Common myeloid progenitor, CD34-positive (primary cell): ENCODE results near the gene CFAP90.

Experiments used
- CTCF ChIA-PET: fragments of 350-600 bp; sonication (Branson Sonifier 250); formaldehyde crosslinking; loops from one replicate; lab custom pipeline; 2021; ENCODE audit warnings: antibody characterized with exemption; lab: Charles Lee
- POLR2A ChIA-PET: fragments of 350-600 bp; sonication (Branson Sonifier 250); formaldehyde crosslinking; loops from one replicate; lab custom pipeline; 2021; ENCODE audit warnings: antibody characterized with exemption; lab: Charles Lee
- DNase-seq, 3 donors: peaks; one replicate each; pipeline versions ENCODE4 v3.0.0 to v3.0.0-alpha.2; 2013
- H3K27ac ChIP-seq, 2 experiments: 1 replicate in 1 of 2; 2 replicates in 1 of 2; pipeline ENCODE4 v1.7.0; 2013; ENCODE audit warnings: inconsistent platforms in 2 of 2, low read length in 2 of 2, mild to moderate bottlenecking in 2 of 2, low read depth in 1 of 2, moderate library complexity in 1 of 2; ENCODE audit not compliant: severe bottlenecking in 2 of 2, insufficient read depth in 1 of 2, poor library complexity in 1 of 2
- H3K27me3 ChIP-seq, 5 experiments: replicated peaks in 2 of 5; 1 replicate in 3 of 5; 2 replicates in 2 of 5; pipeline versions ENCODE4 v1.6.1 to v1.7.0; 2013; ENCODE audit warnings: low read length in 4 of 5, mild to moderate bottlenecking in 2 of 5, moderate library complexity in 2 of 5, inconsistent platforms in 1 of 5; ENCODE audit not compliant: insufficient read depth in 5 of 5, control insufficient read depth in 4 of 5
- H3K36me3 ChIP-seq, 4 experiments: 1 replicate in 2 of 4; 2 replicates in 2 of 4; pipeline versions ENCODE4 v1.6.1 to v1.7.0; 2013; ENCODE audit warnings: low read length in 3 of 4, control low read depth in 1 of 4, mild to moderate bottlenecking in 1 of 4; ENCODE audit not compliant: control insufficient read depth in 4 of 4, insufficient read depth in 4 of 4
- H3K4me1 ChIP-seq, 4 experiments: 1 replicate in 3 of 4; 2 replicates in 1 of 4; pipeline versions ENCODE4 v1.6.1 to v1.7.1; 2013; ENCODE audit warnings: low read length in 3 of 4, mild to moderate bottlenecking in 3 of 4, control low read depth in 1 of 4, inconsistent platforms in 1 of 4, moderate library complexity in 1 of 4; ENCODE audit not compliant: control insufficient read depth in 4 of 4, insufficient read depth in 4 of 4; ENCODE audit errors: control extremely low read depth in 1 of 4
- H3K4me3 ChIP-seq, 7 experiments: 1 replicate in 4 of 7; 2 replicates in 3 of 7; pipeline versions ENCODE4 v1.5.1 to v1.7.0; 2013; ENCODE audit warnings: mild to moderate bottlenecking in 7 of 7, low read length in 6 of 7, moderate library complexity in 6 of 7, inconsistent platforms in 2 of 7, low read depth in 2 of 7, control low read depth in 1 of 7; ENCODE audit not compliant: insufficient read depth in 4 of 7, control insufficient read depth in 1 of 7; ENCODE audit errors: extremely low read depth in 1 of 7
- H3K9me3 ChIP-seq, 5 experiments: 1 replicate in 4 of 5; 2 replicates in 1 of 5; pipeline versions ENCODE4 v1.6.1 to v1.7.1; 2013; ENCODE audit warnings: low read length in 4 of 5, mild to moderate bottlenecking in 2 of 5, inconsistent platforms in 1 of 5, low read depth in 1 of 5, moderate library complexity in 1 of 5; ENCODE audit not compliant: control insufficient read depth in 4 of 5, insufficient read depth in 2 of 5; ENCODE audit errors: control extremely low read depth in 1 of 5
- WGBS: methylation state at CpG from one replicate; pipeline ENCODE4 v1.1.5; 2013; ENCODE audit not compliant: insufficient coverage; 5-methylcytosine and 5-hydroxymethylcytosine counted together

CFAP90 gene

GRCh38 chr5:7856855-7857254 is 5.9 kb upstream of the CFAP90 start:
- no peak overlapping the region for H3K4me3 ChIP-seq
- WGBS = no CpG with 5 or more reads among the region's 2 CpGs
- H3K27ac ChIP-seq = no peak overlapping the region
- H3K27me3 ChIP-seq = peaks cover 0 to 3% (median 0%) of the 10 kb centered on the region in 5 experiments
- H3K4me1 ChIP-seq = peaks cover 3 to 15% (median 13%) of the 10 kb centered on the region in 4 experiments
- CTCF ChIA-PET = interaction anchor here (0.5 to 2.8 kb wide), 9 partner anchors 10 to 868 kb away, joined by 3 to 9 read pairs (median 4); partner anchors contain the start of genes FASTKD3 and MTRR
- no peaks in the 10 kb centered on the region for H3K9me3 ChIP-seq
- H3K36me3 ChIP-seq = peaks cover 4 to 28% (median 16%) of the 10 kb centered on the region in 4 experiments
- DNase-seq = peak; percentile 53 to 80 (median 76)
- POLR2A ChIA-PET = interaction anchor here (0.6 kb wide), 1 partner anchor 11 kb away, joined by 3 read pairs; no protein-coding TSS in a partner anchor

- H3K27me3 ChIP-seq = peaks cover 0 to 8% (median 3%) of the 10 kb centered on the region in 5 experiments
- no peaks in the 10 kb centered on the region for H3K9me3 ChIP-seq
- CTCF ChIA-PET = interaction anchor here (0.9 to 2.8 kb wide), 5 partner anchors 9 to 109 kb away, joined by 3 to 9 read pairs (median 4); no protein-coding TSS in a partner anchor
- POLR2A ChIA-PET = no interaction called here
- H3K27ac ChIP-seq = no peak overlapping the region
- 89% methylated on average over 2 of the region's 3 CpGs for WGBS
- no peak for DNase-seq
- H3K4me1 ChIP-seq = peaks cover 3 to 21% (median 18%) of the 10 kb centered on the region in 4 experiments
- H3K36me3 ChIP-seq = peaks cover 0 to 19% (median 11%) of the 10 kb centered on the region in 4 experiments
- no peak overlapping the region for H3K4me3 ChIP-seq
Observed at GRCh38 chr5:7855611-7856010, 4.7 kb upstream of the CFAP90 start.

DNA sequence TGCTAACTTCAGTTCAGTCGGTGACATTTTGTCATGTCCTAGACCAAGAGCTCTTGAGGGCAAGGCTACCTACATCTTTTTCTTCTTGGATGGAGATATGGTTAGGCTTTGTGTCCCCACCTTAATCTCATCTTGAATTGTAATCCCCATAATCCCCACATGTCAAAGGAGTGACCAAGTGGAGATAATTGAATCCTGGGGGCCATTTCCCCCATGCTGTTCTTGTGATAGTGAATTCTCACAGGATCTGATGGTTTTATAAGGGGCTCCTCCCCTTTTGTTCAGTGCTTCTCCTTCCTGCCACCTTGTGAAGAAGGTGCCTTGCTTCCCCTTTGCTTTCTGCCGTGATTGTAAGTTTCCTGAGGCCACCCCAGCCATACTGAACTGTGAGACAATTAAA is 2.1 kb upstream of the CFAP90 start:
- no peak for DNase-seq
- WGBS = 100% methylated on average over 1 of the region's 2 CpGs
- Histone ChIP-seq H3K27me3 (peaks cover 0 to 28% (median 22%) of the 10 kb centered on the region in 5 experiments), H3K9me3 (no peaks in the 10 kb centered on the region), H3K36me3 (no peaks in the 10 kb centered on the region), H3K4me3 (no peak overlapping the region), H3K27ac (no peak overlapping the region), H3K4me1 (peaks cover 0 to 23% (median 18%) of the 10 kb centered on the region in 4 experiments)
- POLR2A ChIA-PET = no interaction called here
- CTCF ChIA-PET = no interaction called here

GRCh38 chr5:7852542-7852941 is 1.6 kb upstream of the CFAP90 start:
- Histone ChIP-seq H3K4me1 (peaks cover 0 to 19% (median 14%) of the 10 kb centered on the region in 4 experiments), H3K36me3 (no peaks in the 10 kb centered on the region), H3K4me3 (no peak overlapping the region), H3K27ac (no peak overlapping the region), H3K27me3 (peaks cover 0 to 30% (median 24%) of the 10 kb centered on the region in 5 experiments), H3K9me3 (no peaks in the 10 kb centered on the region)
- 100% methylated on average over 1 of the region's 1 CpG for WGBS
- ChIA-PET POLR2A (no interaction called here), CTCF (interaction anchor here (1.5 kb wide), 1 partner anchor 14 kb away, joined by 3 read pairs; no protein-coding TSS in a partner anchor)
- DNase-seq = peak in 2 of 3 donors; percentile 15 to 22

DNA sequence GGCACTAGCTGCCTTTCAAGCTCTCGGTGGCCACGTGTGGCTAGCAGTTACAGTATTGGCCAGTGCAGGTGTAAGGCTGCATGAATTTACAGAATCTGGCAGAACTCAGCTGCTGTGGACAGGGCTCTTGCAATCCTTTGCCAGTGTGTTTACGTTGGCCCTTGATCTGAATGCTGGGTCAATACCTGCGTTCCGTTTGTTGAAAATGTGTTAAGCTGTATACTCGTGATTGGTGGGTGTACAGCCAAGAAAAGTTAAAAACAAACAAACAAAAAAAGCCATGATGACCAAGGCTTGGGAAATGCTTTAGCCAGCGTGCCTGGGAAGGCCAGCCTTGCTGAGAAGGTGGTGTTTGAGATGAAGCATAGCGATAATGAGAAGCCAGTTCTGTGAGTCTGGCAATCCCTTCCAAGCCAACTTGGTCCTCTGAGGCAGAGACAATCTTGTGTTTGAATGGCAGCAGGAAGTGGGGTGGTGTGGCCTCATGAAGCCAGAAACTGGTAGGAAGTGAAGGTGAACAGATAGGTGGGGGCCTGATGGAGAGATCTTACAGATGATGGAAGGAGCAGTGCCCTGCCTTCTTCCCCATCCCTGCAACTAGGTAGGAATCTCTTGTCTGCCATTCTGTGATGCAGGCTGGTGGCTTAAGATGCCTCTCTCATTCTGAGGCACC is 820 bp upstream of the CFAP90 start:
- WGBS = 87% methylated on average over 7 of the region's 8 CpGs
- DNase-seq = peak in 1 of 3 donors; percentile 14
- CTCF ChIA-PET = interaction anchor here (1.2 to 1.5 kb wide), 2 partner anchors 14 to 17 kb away, joined by 3 read pairs; partner anchors contain the start of genes FASTKD3 and MTRR
- Histone ChIP-seq H3K36me3 (no peaks in the 10 kb centered on the region), H3K4me1 (peaks cover 0 to 17% (median 11%) of the 10 kb centered on the region in 4 experiments), H3K27ac (no peak overlapping the region), H3K9me3 (no peaks in the 10 kb centered on the region), H3K4me3 (no peak overlapping the region), H3K27me3 (peaks cover 0 to 36% (median 25%) of the 10 kb centered on the region in 5 experiments)
- POLR2A ChIA-PET = no interaction called here

- Histone ChIP-seq H3K27ac (no peak overlapping the region), H3K4me3 (peak overlapping the region in 4 of 7 experiments; percentile 33 to 74 (median 64)), H3K4me1 (peaks cover 0 to 17% (median 11%) of the 10 kb centered on the region in 4 experiments), H3K27me3 (peaks cover 0 to 41% (median 25%) of the 10 kb centered on the region in 5 experiments), H3K36me3 (no peaks in the 10 kb centered on the region), H3K9me3 (no peaks in the 10 kb centered on the region)
- CTCF ChIA-PET = interaction anchor here (1.1 to 2.2 kb wide), 4 partner anchors 9 to 19 kb away, joined by 3 to 8 read pairs (median 3); partner anchors contain the start of genes FASTKD3 and MTRR
- DNase-seq = peak in 1 of 3 donors; percentile 13
- POLR2A ChIA-PET = no interaction called here
- 65% methylated on average over 16 of the region's 16 CpGs for WGBS
Observed at GRCh38 chr5:7851240-7851592, 283 bp upstream of the CFAP90 start.
